Measurements from ENCODE around the gene ATN1.

DNA sequence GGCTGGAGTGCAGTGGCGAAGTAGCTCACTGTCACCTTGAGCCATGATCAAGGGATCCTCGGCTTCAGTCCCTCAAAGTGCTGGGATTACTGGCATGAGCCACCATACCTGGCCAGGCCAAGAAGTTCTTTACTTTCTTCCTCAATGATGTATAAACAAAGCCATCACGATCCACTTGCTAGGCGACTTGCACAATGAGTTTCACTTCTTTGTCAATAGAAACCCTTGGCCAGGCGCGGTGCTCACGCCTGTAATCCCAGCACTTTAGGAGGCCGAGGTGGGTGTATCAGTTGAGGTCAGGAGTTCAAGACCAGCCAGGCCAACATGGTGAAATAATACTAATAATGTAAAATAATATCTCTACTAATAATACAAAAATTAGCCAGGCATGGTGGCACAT lies 40.3 kb upstream of the ATN1 start:
- TF ChIP-seq TAF1 (IDR thresholded peaks at IDR 0.05; ENCODE audit: low read depth) = no peak
- no peak for TF ChIP-seq RAD21 (IDR thresholded peaks at IDR 0.05; ENCODE audit: low read depth)
- no peak for TF ChIP-seq TCF12 (IDR thresholded peaks at IDR 0.05; ENCODE audit: low read depth)
- TF ChIP-seq FOXM1 (IDR thresholded peaks at IDR 0.05; ENCODE audit: borderline replicate concordance, low read depth) = no peak
- TF ChIP-seq, protein P1, sequence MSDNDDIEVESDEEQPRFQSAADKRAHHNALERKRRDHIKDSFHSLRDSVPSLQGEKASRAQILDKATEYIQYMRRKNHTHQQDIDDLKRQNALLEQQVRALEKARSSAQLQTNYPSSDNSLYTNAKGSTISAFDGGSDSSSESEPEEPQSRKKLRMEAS (IDR thresholded peaks at IDR 0.05) = no peak
- no peak for TF ChIP-seq CREB1 (IDR thresholded peaks at IDR 0.05; ENCODE audit: low read depth)
